ENCODE data around the gene ZNF26.
A peak's percentile ranks its signal among the peaks of the same experiment; 100 is the strongest.
"Not testable (repeated sequence)": the region's sequence is repeated elsewhere in the genome, so short reads cannot be mapped to it uniquely, and the experiment has no call there.

The ZNF26 gene, protein sequence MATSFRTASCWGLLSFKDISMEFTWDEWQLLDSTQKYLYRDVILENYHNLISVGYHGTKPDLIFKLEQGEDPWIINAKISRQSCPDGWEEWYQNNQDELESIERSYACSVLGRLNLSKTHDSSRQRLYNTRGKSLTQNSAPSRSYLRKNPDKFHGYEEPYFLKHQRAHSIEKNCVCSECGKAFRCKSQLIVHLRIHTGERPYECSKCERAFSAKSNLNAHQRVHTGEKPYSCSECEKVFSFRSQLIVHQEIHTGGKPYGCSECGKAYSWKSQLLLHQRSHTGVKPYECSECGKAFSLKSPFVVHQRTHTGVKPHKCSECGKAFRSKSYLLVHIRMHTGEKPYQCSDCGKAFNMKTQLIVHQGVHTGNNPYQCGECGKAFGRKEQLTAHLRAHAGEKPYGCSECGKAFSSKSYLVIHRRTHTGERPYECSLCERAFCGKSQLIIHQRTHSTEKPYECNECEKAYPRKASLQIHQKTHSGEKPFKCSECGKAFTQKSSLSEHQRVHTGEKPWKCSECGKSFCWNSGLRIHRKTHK

DNA sequence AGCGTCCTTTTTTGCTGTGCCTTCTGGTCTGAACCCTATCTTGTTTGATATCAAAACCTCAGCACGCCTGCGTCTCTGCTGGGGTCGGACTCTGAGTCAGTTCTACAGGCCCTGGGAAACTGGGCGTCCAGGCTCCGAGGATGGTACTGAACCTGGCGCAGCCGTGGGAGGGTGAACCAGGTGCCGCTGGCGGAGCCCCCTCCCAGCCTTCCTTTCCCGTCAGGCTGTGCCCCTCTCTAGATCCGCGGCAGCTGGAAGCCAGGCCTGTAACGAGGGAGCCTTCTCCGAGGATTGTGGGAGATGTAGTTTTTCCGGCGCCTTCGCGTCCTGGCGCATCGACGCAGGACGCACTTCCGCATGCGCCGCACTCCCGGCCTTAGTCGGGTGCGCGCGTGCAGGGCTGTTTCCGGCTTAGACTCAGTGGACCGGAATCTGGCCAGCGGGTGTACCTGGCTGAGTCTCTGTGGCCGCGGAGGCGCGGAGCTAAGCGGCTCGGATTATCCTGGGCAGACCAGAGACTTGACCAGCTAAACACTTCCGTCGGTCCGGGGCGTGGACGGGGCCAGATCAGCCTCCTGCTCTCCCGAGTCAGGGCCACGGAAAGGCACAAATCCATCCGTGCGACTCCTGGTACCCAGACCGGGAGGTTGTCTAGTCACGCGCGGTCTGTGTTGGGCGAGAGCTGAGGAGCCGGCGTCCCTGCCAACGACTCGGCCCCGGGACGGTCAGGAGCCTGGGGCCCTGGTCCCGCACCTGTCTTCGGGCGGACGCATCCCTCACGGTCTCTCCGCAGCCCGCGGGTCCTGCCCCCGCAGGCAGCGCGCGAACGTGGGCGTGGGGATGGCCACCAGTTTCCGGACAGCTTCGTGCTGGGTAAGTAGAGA is at the start of gene ZNF26:
TSS of gene ZNF26 (plus strand) at position 367 of the 884 bp plus-strand sequence. CDS start at position 841, 474 bp downstream.
- Mint-ChIP-seq H3K36me3 (ENCODE audit: low read depth) (peaks cover 61% of the 10 kb centered on the region), H3K27ac (peak within 1 kb of the TSS; percentile 95)
- intact Hi-C loops (cut with micrococcal nuclease) = loop anchor here (1.0 kb wide), 4 partner anchors 51 to 195 kb away; partner anchors contain the start of genes CHFR, ZNF140, ZNF268 and ZNF84

DNA sequence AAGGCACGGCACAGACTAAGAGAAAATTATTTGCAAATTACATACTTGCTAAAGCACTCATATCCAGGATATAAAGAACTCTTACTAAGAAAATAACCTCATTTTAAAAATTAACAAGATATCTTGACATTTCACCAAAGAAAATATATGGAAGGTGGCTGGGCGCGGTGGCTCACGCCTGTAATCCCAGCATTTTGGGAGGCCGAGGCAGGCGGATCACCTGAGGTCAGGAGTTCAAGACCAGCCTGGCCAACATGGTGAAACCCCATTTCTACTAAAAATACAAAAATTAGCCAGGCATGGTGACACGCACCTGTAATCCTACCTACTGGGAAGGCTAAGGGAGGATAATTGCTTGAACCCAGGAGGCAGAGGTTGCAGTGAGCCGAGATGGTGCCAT is 49.2 kb upstream of the ZNF26 start:
- H3K4me1 Mint-ChIP-seq (ENCODE audit: low read depth); H3K27ac Mint-ChIP-seq; intact Hi-C loops (cut with micrococcal nuclease); H3K27me3 Mint-ChIP-seq; H3K4me3 Mint-ChIP-seq: not testable (repeated sequence)
- Mint-ChIP-seq H3K9me3 (peaks cover 87% of the 10 kb centered on the region), H3K36me3 (ENCODE audit: low read depth) (peaks cover 42% of the 10 kb centered on the region)

More for the DNA sequence above, at the start of gene ZNF26:
- Mint-ChIP-seq H3K4me3 (peak within 1 kb of the TSS; percentile 89), H3K27me3 (no peaks in the 10 kb centered on the region), H3K9me3 (peaks cover 53% of the 10 kb centered on the region), H3K4me1 (ENCODE audit: low read depth) (peaks cover 16% of the 10 kb centered on the region)

DNA sequence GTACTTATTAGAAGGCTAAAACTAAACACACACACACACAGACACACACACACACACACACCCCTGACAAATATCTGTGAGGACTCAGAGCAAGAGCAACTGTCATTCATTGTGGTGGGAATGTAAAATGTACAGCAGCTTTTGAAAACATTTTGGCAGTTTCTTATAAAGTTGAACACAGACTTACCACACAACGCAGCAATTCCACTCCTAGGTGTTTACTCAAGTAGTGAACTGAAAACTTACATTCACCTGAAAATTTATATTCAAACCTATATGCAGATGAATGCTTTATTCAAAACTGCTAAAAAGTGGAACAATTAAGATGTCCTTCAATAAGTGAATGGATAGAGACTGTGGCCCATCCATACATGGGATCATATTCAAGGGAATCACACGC is 48.7 kb upstream of the ZNF26 start:
- Mint-ChIP-seq H3K27ac (no peak overlapping the region), H3K4me3 (no peak overlapping the region), H3K4me1 (ENCODE audit: low read depth) (no peaks in the 10 kb centered on the region), H3K36me3 (ENCODE audit: low read depth) (peaks cover 37% of the 10 kb centered on the region), H3K27me3 (no peaks in the 10 kb centered on the region), H3K9me3 (peaks cover 87% of the 10 kb centered on the region)
- intact Hi-C loops (cut with micrococcal nuclease) = no loop called here

DNA sequence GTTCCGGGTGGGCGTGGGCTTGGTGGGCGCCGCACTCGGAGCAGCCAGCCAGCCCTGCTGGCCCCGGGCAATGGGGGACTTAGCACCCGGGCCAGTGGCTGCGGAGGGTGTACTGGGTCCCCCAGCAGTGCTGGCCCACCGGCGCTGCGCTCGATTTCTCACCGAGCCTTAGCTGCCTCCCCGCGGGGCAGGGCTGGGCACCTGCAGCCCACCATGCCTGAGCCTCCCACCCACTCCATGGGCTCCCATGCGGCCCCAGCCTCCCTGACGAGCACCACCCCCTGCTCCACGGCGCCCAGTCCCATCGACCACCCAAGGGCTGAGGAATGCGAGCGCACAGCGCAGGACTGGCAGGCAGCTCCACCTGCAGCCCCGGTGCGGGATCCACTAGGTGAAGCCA is 47.4 kb upstream of the ZNF26 start:
- H3K4me1 Mint-ChIP-seq (ENCODE audit: low read depth); H3K4me3 Mint-ChIP-seq; intact Hi-C loops (cut with micrococcal nuclease); H3K27ac Mint-ChIP-seq; H3K27me3 Mint-ChIP-seq: not testable (repeated sequence)
- Mint-ChIP-seq H3K9me3 (peaks cover 83% of the 10 kb centered on the region), H3K36me3 (ENCODE audit: low read depth) (peaks cover 25% of the 10 kb centered on the region)

DNA sequence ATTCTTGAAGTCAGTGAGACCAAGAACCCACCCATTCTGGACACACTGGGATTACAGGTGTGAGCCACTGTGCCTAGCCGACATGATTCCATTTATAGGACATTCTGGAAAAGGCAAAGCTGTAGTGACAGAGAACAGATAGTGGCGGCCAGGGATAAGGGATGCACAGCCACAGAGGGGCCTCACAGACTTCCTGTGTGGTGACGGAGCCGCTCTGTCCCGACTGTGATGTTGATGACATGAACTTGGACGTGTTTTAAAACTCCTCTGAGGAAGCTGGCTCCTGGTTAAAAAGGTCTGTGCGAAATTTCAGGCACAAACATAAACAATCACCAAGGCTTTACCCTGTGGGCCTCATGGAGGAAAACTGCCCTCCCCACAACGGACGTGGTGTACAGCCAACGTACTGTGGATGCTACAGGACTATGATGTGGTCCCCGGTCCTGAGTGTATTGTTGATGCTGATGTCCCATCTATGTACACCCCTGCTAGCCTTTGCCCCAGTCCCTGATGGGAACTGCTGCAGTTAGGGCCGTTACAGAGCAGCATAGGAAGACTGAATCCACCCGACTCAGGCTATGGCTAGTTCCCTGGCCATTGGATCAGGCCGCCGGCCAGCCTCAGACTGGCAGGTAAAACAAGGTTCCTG is 46.0 kb upstream of the ZNF26 start:
- Mint-ChIP-seq H3K4me1 (ENCODE audit: low read depth) (no peaks in the 10 kb centered on the region), H3K9me3 (peaks cover 83% of the 10 kb centered on the region), H3K27ac (no peak overlapping the region), H3K4me3 (no peak overlapping the region), H3K36me3 (ENCODE audit: low read depth) (peaks cover 14% of the 10 kb centered on the region), H3K27me3 (no peaks in the 10 kb centered on the region)
- intact Hi-C loops (cut with micrococcal nuclease) = no loop called here

DNA sequence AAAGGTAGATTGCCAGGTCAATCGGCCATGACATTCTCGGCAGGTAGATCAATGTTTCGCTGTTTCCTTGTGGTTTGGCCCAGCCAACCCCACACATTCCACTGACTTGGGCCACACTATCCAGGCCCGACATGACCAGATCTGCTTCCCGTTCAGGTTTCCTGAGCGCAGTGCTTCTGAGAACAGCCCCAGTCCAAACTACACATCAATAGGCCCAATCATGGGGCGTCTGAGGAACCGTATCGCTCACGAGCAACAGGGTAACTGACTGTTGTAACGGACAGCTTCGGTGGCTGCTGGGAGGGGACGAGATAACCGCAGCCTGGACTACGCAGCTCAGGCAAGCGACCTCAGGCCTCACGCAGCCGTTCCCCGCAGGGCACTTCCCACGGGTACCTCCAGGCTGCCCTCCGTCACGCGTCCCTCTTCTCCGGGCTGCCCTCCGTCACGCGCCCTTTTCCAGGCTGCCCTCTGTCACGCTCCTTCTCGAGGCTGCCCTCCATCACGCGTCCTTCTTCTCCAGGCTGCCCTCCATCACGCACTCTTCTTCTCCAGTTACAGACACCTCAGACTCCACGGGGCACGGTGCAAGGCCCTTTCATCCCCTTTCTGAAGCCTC is 44.7 kb upstream of the ZNF26 start:
- Mint-ChIP-seq H3K27ac (no peak overlapping the region), H3K4me1 (ENCODE audit: low read depth) (no peaks in the 10 kb centered on the region), H3K36me3 (ENCODE audit: low read depth) (peaks cover 14% of the 10 kb centered on the region), H3K4me3 (no peak overlapping the region), H3K9me3 (peaks cover 83% of the 10 kb centered on the region), H3K27me3 (no peaks in the 10 kb centered on the region)
- intact Hi-C loops (cut with micrococcal nuclease) = no loop called here

DNA sequence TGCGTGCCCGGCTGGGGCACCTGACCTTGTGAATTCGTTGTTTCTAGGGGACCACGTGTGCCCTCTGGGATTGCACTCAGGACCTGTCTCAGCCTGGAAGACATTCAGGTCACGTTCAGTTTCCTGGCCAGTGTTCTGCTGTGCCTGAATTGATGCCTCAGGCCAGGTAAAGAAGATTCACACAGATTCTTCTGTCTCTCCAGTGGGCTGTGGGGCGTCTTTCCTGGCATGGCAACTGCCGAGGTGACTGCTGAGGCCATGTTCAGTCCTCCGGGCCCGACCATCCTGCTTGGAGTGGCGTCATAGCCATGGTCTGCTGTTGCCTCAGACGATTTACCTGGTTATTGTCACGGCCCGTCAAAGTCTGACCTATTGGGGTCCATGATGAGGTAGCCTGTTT is 43.6 kb upstream of the ZNF26 start:
- no peak overlapping the region for H3K4me3 Mint-ChIP-seq
- H3K9me3 Mint-ChIP-seq = peaks cover 77% of the 10 kb centered on the region
- H3K36me3 Mint-ChIP-seq (ENCODE audit: low read depth) = peaks cover 14% of the 10 kb centered on the region
- H3K27me3 Mint-ChIP-seq = no peaks in the 10 kb centered on the region
- intact Hi-C loops (cut with micrococcal nuclease) = no loop called here
- no peak overlapping the region for H3K27ac Mint-ChIP-seq
- H3K4me1 Mint-ChIP-seq (ENCODE audit: low read depth) = no peaks in the 10 kb centered on the region

DNA sequence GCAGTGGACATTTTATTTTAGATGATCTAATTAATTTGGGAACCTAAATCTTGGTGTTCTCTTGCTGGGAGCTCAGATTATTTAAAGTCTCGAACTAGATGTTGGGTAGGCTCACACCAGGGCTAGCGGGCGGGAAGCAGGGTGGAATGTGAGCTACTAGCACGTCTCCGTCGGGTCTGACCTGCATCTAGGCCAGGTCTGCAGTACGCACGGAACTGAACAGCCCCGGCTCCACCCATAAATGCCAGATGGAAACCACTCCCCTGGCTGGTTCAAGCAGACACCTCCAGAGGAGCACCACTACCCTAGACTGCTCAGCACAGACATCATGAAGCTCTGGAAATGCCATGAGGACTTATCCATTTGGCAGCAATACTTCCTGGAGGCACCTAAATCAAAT is 40.4 kb upstream of the ZNF26 start:
- intact Hi-C loops (cut with micrococcal nuclease) = no loop called here
- no peaks in the 10 kb centered on the region for H3K4me1 Mint-ChIP-seq (ENCODE audit: low read depth)
- no peaks in the 10 kb centered on the region for H3K27me3 Mint-ChIP-seq
- H3K27ac Mint-ChIP-seq = no peak overlapping the region
- H3K9me3 Mint-ChIP-seq = peaks cover 58% of the 10 kb centered on the region
- no peak overlapping the region for H3K4me3 Mint-ChIP-seq
- no peaks in the 10 kb centered on the region for H3K36me3 Mint-ChIP-seq (ENCODE audit: low read depth)

DNA sequence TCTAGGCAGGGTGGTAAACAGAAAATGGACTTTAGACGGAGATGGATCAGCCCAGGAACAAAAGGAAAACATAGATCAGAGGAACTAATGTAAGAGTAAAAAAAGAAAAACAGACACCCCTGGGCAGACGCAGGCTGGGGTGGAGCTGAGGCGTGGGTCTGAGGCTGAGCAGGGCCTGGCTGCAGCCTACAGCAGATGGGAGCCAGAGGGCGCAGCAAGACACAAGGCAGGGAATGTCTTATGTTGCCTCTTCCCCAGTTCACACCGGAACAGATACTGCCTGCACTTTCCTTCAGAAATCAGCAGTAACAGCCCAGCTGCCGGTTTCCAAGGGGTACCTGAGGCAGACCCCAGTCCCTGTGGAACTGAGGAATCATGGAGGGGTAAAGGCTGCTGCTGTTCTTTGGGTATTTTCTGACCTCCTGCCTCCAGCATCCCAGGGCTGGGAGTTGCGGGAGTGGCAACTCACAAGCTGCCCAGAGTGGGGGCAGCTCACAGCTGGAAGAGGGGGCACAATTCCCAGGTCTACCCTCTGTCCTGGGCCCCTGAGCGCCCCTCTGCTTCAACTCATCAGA is 39.8 kb upstream of the ZNF26 start:
- H3K9me3 Mint-ChIP-seq = peaks cover 53% of the 10 kb centered on the region
- H3K27me3 Mint-ChIP-seq = no peaks in the 10 kb centered on the region
- no peaks in the 10 kb centered on the region for H3K36me3 Mint-ChIP-seq (ENCODE audit: low read depth)
- no peak overlapping the region for H3K27ac Mint-ChIP-seq
- no peaks in the 10 kb centered on the region for H3K4me1 Mint-ChIP-seq (ENCODE audit: low read depth)
- intact Hi-C loops (cut with micrococcal nuclease) = no loop called here
- no peak overlapping the region for H3K4me3 Mint-ChIP-seq

DNA sequence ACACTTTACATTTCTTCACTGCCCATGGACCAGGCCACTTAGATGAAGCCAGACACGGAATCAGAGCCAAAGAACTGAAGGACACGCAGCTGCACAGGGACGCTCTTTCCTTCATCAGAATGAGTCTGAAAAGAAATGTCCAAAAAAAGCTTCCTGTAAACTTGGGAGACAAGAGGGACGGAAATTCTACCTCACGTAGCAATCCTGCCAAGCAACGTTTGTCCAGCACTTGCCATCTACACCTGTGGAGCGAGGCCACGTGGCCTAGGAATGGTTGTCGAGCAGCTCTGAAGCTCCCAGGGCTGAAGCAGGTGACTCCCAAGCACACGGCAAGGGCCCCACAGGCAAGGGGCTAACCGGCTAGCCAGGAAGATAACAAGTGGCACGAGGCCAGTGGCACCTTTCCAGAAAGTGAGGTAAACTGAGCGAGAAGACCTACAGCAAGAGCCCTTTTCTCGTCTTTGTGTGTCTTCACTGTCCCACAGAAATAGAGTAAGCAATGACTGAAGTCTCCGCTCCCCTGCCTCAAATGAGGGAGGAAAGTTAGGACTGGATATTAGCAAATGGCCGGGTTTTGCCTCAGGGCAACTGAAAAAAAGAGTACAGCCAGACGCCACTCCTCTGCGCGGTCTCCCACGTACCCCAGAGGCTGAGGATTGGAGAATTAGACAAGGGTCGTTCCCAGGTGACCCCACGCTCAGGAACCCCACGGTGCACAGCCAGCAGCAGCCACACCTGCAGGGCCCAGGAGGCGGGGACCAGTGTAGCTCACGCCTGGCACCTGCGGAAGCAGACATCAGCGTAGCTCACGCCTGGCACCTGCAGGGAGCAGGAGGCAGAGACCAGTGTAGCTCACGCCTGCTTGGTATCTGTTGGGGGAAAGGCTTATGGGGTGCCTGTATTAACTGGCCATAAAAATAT is 37.8 kb upstream of the ZNF26 start:
- Mint-ChIP-seq H3K27ac (no peak overlapping the region), H3K36me3 (ENCODE audit: low read depth) (no peaks in the 10 kb centered on the region), H3K4me1 (ENCODE audit: low read depth) (no peaks in the 10 kb centered on the region), H3K4me3 (no peak overlapping the region), H3K9me3 (peaks cover 35% of the 10 kb centered on the region), H3K27me3 (no peaks in the 10 kb centered on the region)
- intact Hi-C loops (cut with micrococcal nuclease) = no loop called here

DNA sequence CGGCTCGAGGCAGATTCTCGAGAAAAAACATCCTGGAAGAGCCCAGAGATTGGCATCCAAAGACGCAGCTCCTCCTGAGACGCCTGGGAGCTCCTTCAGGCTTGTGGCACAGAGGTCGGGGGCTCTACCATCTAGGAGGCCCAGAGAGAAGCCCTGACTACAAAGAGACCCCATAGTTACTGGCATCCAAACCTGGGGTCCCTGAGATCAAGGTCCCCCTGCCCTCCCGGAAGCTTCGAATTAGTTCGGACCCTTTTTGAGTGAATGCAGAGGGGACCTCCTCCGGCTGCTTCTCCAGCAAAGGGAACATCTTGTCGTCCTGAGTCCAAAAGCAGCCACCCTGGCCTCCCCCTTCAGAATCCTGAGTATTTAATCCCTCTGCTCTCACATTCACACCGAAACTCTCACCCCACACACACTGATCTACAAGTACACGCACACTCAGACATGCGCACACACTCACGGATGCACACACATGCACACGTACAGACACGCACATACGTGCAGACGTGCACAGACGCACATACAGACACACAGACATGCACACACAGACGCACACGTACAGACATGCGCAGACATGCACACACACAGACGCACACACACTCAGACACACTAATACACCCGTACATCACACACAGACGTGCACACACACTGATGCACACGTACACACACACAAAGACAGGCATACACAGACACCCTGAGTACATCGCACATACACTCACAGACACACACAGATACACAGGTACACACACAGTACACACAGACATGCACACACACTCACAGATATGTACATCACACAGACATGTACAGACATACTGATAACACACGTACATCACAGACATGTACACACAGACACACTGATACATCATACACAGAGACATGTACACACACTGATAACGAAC is 36.0 kb upstream of the ZNF26 start:
- Mint-ChIP-seq H3K9me3 (peaks cover 19% of the 10 kb centered on the region), H3K27me3 (no peaks in the 10 kb centered on the region), H3K4me3 (no peak overlapping the region), H3K4me1 (ENCODE audit: low read depth) (peaks cover 9% of the 10 kb centered on the region), H3K36me3 (ENCODE audit: low read depth) (no peaks in the 10 kb centered on the region), H3K27ac (no peak overlapping the region)
- intact Hi-C loops (cut with micrococcal nuclease) = no loop called here
